Activated CD4-positive, alpha-beta T cell treated with anti-CD3 and anti-CD28 coated beads, Interleukin-2, Interleukin-4, amounts not matched to agents 100 ng/mL and 50 ng/mL, durations not matched to agents 16 hours and 8 hours (primary cell): Measurements from ENCODE around the gene HSD17B3.
"Not testable (repeated sequence)": the region's sequence is repeated elsewhere in the genome, so short reads cannot be mapped to it uniquely, and the experiment has no call there.

Experiments
- DNase-seq: peaks from one replicate; pipeline ENCODE4 v3.0.0-alpha.2; 2020; ENCODE audit warnings: low spot score

The HSD17B3 gene

DNA sequence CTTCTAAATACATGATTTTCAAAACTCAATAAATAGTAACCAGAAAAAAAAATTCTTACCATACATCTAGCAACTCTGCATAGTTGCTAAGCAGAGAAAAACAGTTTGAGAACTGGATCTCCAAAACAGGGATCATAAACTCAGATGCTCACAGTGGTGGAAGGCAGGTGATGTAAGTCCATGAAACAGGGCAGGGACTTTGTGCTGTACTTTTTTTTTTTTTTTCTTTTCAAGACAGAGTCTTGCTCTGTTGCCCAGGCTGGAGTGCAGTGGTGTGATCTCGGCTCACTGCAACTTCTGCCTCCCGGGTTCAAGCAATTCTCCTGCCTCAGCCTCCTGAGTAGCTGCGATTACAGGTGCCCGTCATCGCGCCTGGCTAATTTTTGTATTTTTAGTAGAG, 5.0 kb upstream of the HSD17B3 start:
- DNase-seq: not testable (repeated sequence)

DNA sequence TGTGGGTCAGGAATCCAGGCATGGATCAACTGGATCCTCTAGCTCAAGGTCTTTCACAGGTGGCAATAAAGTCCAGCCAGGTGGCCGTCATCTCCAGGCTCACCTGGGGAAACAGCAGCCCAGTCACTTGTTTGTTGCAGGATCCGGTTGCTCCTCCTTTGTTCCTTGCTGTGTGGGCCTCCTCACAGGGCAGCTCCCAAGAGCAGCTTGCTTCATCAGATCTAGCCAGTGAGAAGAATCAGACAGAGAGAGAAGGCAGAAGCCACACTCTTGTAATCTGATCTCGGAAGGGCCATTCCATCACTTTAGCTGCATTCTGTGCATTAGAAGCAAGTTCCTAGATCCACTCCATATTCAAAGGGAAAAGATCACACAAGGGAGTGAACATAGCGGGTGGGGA, 3.2 kb upstream of the HSD17B3 start:
- DNase-seq: no peak

GRCh38 chr9:96304230-96304629, 2.3 kb upstream of the HSD17B3 start:
- DNase-seq: no peak

DNA sequence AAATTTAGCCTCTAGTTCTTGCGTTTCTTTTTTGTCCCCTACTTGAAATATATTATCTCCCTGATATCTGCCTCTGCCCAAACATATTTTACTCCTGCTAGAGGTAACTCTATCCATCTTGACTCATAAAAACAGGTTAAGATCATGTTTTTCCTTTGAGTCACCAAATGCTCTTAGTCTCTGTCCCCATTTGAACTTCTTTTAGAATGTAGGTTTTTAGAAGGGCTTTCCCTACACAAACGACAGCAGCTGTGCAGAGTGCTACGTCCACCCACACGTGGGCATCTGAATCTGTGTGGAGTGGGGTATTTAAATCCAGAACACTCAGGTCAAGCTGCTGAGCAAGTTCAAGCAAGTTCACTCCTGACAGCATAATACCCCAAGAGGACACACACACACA, 2.2 kb downstream of the HSD17B3 start:
- no peak for DNase-seq

DNA sequence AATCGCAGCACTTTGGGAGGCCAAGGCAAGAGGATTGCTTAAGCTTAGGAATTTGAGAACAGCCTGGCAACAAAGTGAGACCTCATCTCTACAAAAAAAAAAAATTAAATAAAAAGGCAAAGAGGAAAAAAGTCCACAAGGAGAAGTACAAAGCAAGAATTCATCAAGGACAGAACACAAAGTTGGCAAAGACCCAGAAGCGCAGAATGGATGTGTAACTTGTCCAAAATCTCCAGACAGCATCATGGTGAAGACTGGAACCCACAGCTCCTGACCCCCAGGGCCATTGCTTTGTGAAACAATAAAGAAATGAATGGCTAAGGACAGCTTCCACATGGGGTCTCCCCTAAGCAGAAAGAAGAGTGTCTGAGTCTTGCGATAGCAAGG, 7.8 kb downstream of the HSD17B3 start:
- DNase-seq: no peak

- DNase-seq: no peak
Measured at GRCh38 chr9:96293498-96294158, 8.3 kb downstream of the HSD17B3 start.

- no peak for DNase-seq
Measured at GRCh38 chr9:96289392-96289791, 12.6 kb downstream of the HSD17B3 start.

GRCh38 chr9:96281641-96282040, 20.3 kb downstream of the HSD17B3 start:
- no peak for DNase-seq

GRCh38 chr9:96279932-96280331, 22.0 kb downstream of the HSD17B3 start:
- DNase-seq: no peak

GRCh38 chr9:96274939-96275338, 27.0 kb downstream of the HSD17B3 start:
- DNase-seq: no peak

- DNase-seq: no peak
Measured at GRCh38 chr9:96270236-96270744, 31.7 kb downstream of the HSD17B3 start.

DNA sequence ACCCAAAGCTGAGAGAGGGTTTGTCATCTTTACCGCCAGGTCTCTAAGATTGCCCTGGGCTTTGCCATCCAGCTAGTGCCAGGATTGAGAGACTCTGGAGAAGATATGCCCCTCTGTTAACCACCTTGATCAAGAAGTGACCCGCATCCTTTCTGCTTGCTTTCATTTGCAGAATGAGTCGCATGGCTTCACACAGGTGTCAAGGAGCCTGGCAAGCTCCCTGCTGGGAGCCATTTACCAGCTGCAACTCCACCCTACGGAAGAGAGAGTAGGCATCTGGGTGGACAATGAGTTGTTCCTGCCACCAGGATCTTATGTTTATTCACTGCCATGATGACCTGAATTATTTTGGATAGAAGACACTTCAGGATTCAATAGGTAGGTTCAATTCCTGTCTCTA, 43.0 kb downstream of the HSD17B3 start:
- no peak for DNase-seq

DNA sequence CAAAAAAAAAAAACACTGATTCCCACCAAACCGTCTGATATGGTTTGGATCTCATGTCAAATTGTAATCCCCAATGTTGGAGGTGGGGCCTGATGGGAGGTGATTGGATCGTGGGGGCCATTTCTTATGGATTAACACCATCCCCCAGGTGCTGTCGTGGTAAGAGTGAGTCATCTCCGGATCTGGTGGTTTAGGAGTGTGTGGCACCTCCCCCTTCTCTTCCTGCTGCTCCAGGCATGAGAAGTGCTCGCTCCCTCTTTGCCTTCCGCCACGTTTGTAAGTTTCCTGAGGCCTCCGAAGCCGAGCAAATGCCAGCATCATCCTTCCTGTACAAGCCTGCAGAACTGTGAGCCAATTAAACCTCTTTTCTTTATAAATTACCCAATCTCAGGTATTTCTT, 45.2 kb downstream of the HSD17B3 start:
- DNase-seq: no peak

- no peak for DNase-seq
Measured at GRCh38 chr9:96255698-96256097, 46.3 kb downstream of the HSD17B3 start.

GRCh38 chr9:96253059-96253696, 48.8 kb downstream of the HSD17B3 start:
- DNase-seq: no peak

- no peak for DNase-seq
Measured at GRCh38 chr9:96251451-96251850, 50.5 kb downstream of the HSD17B3 start.

DNA sequence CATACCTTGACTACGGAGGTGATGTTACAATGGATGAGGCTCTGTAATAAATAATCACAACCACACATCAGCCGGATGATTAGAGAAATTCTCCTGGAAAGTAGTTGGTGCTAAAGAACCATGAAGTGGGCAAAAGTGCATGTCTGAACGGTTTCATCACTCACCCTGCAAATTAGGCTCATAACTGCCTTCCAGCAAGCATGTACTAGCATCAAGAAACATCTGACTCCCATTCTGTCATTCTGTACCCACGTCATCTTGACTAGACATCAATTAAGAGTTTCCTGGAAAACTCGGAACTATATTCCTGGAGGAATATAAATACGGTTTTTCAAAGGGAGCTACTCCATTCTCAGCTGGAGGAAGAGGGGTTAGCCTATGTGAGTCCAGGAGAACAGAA, 52.2 kb downstream of the HSD17B3 start:
- no peak for DNase-seq

DNA sequence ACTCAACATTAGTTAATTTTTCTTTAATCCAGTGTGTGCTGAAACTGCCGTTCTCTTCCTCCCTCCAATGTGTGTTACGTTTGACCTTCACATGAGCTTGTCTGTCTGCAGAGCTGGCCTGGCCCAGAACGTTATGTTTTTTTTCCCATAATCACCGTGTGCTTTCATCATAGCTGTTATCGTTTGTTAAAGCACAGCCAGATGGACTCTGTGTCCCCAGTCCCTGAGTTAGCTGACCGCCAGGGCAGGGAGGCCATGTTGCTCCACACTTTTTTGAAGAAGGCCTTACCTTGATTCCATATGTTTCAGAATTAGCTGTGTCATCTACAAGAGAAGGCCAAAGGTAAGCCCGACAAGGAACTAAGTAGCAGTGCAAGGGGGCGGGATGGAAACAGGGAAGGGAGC, 55.7 kb downstream of the HSD17B3 start:
- DNase-seq: no peak

GRCh38 chr9:96245399-96245798, 56.6 kb downstream of the HSD17B3 start:
- no peak for DNase-seq

- no peak for DNase-seq
Measured at GRCh38 chr9:96243778-96244177, 58.2 kb downstream of the HSD17B3 start.

DNA sequence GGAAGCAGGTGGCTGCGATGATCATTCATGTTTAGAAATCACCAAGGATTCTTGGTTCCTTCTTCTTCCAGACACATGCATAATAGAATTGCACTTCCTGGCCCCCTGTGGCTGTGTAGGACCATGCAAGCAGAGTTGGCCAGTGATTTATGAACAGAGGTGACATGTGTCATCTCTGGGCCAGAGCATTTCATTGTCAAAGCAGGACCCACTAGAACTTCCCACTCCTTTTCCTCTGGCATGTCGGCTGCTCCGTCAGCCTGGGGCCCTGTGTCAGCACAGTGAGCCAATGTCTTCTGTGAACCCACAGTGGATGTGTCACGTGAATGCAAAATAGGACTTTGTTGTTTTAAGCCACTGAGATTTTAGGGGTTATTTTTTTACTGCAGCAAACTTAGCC, 59.2 kb downstream of the HSD17B3 start:
- DNase-seq: no peak

GRCh38 chr9:96241391-96241809, 60.6 kb downstream of the HSD17B3 start:
- peak; percentile 82 for DNase-seq

- no peak for DNase-seq
Measured at GRCh38 chr9:96236854-96237550, 65.0 kb downstream of the HSD17B3 start.
